ENCODE data around the gene TACR1.

Gene TACR1, protein sequence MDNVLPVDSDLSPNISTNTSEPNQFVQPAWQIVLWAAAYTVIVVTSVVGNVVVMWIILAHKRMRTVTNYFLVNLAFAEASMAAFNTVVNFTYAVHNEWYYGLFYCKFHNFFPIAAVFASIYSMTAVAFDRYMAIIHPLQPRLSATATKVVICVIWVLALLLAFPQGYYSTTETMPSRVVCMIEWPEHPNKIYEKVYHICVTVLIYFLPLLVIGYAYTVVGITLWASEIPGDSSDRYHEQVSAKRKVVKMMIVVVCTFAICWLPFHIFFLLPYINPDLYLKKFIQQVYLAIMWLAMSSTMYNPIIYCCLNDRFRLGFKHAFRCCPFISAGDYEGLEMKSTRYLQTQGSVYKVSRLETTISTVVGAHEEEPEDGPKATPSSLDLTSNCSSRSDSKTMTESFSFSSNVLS

DNA sequence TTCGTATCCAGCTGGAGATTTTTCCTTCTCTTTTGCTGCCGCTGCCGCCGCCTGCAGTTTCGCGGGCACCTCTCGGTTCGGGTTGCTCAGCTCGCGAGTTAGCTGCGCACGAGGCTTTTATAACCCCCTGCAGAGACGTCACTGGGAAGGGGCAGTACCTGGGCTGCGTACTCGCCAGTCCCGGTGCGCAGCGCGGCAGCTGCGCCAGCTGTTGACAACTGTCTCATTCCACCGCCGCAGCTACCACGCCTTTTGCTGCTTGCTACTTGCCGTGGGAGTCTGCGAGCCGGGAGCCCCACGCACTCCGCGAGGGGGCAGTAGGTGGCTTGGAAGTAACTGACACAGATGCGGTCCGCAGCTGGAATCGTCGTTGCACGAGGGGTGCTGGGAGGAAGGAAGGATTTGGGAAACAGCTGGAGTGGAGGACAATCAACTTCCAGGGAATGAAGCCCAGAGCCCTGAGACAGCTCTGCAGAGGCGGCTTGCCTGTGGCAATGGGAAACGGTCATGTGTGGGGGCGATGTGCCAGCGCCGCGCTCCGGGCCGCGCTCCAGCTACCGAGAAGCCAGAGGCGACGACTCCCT, at the start of gene TACR1:
Gene TACR1 (minus strand): TSS at position 93 of the 584 bp plus-strand sequence. CDS start 586 bp downstream, outside the sequence.
- TF ChIP-seq ZBTB7A (IDR thresholded peaks at IDR 0.05; ENCODE audit: low read depth) (no peak), FOXM1 (IDR thresholded peaks at IDR 0.05; ENCODE audit: borderline replicate concordance, low read depth) (no peak), RAD21 (IDR thresholded peaks at IDR 0.05; ENCODE audit: low read depth) (peak; percentile 35; the same call in 1 of the 2 replicates), MAX (IDR thresholded peaks at IDR 0.05) (0 out of 2 replicates have a peak, but pooled peaks have one; percentile 24), REST (IDR thresholded peaks at IDR 0.05; ENCODE audit: low read depth) (no peak)

- TF ChIP-seq, protein P1, sequence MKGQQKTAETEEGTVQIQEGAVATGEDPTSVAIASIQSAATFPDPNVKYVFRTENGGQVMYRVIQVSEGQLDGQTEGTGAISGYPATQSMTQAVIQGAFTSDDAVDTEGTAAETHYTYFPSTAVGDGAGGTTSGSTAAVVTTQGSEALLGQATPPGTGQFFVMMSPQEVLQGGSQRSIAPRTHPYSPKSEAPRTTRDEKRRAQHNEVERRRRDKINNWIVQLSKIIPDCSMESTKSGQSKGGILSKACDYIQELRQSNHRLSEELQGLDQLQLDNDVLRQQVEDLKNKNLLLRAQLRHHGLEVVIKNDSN (IDR thresholded peaks at IDR 0.05): no peak
- TF ChIP-seq ZBTB7A (IDR thresholded peaks at IDR 0.05; ENCODE audit: low read depth) (no peak), CREB1 (IDR thresholded peaks at IDR 0.05; ENCODE audit: low read depth) (no peak), FOXM1 (IDR thresholded peaks at IDR 0.05; ENCODE audit: borderline replicate concordance, low read depth) (no peak), NFIC (IDR thresholded peaks at IDR 0.05) (no peak), MAX (IDR thresholded peaks at IDR 0.05) (no peak), EP300 (IDR thresholded peaks at IDR 0.05; ENCODE audit: borderline replicate concordance) (no peak), REST (IDR thresholded peaks at IDR 0.05; ENCODE audit: low read depth) (no peak), EGR1 (IDR thresholded peaks at IDR 0.05) (no peak)
Measured at GRCh38 chr2:75246441-75247167, 47.3 kb upstream of the TACR1 start.

GRCh38 chr2:75243219-75243618, 43.9 kb upstream of the TACR1 start:
- TF ChIP-seq TEAD4 (IDR thresholded peaks at IDR 0.05) (no peak), EGR1 (IDR thresholded peaks at IDR 0.05) (no peak), ZBTB7A (IDR thresholded peaks at IDR 0.05; ENCODE audit: low read depth) (no peak)

DNA sequence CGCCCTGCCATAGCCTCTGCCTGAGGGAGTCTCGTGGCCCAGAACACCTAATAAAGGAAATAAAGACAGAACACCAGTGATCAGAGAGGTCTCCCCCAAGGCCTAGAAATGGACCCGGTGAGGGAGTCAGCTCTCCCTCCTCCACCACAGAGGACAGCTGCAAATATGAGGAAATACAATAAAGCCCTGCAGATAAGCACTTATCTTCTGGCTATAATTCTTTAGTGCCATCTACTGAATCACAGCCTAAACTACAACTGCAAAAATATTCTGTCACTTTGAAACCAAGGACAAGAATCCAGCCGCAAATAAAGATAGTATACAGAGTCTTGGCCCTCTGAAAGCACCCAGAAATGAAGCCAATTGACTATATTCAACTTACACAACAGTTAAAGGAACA, 42.4 kb upstream of the TACR1 start:
- TF ChIP-seq NFIC (IDR thresholded peaks at IDR 0.05) (no peak), ZBTB7A (IDR thresholded peaks at IDR 0.05; ENCODE audit: low read depth) (no peak), EGR1 (IDR thresholded peaks at IDR 0.05) (no peak), TAF1 (IDR thresholded peaks at IDR 0.05; ENCODE audit: low read depth) (no peak), REST (IDR thresholded peaks at IDR 0.05; ENCODE audit: low read depth) (no peak), RAD21 (IDR thresholded peaks at IDR 0.05; ENCODE audit: low read depth) (peak; percentile 66)

DNA sequence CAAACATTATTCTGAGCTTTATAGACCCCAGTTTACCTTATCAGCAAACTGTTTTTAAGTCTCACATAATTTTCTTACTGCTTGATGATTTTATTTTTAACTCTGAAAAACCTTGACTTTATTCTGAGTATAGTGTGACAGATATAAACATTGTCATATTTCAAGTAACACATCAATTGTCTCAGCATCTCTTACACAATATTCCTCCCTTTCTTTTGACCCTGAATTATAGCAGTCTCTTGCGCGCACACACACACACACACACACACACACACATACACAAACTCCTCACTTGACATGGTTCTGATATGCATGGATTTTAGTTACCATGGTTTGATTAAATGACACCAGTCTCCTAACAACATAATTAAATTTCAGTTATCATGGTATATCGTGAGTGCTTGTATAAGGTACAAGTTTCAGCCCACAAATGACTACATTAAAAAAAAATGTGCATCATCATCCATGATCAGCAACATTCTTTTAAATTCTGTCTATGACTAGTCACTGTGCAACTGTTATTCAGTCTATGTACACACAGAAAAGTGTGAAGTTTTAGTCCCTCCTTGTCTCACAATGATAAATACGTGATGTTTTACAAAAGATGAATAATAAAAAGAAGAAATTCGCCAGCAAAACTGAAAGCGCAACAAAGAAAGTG, 39.5 kb upstream of the TACR1 start:
- no peak for TF ChIP-seq EP300 (IDR thresholded peaks at IDR 0.05; ENCODE audit: borderline replicate concordance)
- TF ChIP-seq FOXM1 (IDR thresholded peaks at IDR 0.05; ENCODE audit: borderline replicate concordance, low read depth): no peak
- no peak for TF ChIP-seq EGR1 (IDR thresholded peaks at IDR 0.05)
- TF ChIP-seq REST (IDR thresholded peaks at IDR 0.05; ENCODE audit: low read depth): no peak
- no peak for TF ChIP-seq MAX (IDR thresholded peaks at IDR 0.05)
